ENCODE data around the gene CRHR1.

GRCh38 chr17:45763182-45763581 is 20.9 kb upstream of the CRHR1 start:
- TF ChIP-seq, protein P1, sequence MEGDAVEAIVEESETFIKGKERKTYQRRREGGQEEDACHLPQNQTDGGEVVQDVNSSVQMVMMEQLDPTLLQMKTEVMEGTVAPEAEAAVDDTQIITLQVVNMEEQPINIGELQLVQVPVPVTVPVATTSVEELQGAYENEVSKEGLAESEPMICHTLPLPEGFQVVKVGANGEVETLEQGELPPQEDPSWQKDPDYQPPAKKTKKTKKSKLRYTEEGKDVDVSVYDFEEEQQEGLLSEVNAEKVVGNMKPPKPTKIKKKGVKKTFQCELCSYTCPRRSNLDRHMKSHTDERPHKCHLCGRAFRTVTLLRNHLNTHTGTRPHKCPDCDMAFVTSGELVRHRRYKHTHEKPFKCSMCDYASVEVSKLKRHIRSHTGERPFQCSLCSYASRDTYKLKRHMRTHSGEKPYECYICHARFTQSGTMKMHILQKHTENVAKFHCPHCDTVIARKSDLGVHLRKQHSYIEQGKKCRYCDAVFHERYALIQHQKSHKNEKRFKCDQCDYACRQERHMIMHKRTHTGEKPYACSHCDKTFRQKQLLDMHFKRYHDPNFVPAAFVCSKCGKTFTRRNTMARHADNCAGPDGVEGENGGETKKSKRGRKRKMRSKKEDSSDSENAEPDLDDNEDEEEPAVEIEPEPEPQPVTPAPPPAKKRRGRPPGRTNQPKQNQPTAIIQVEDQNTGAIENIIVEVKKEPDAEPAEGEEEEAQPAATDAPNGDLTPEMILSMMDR (IDR thresholded peaks at IDR 0.05; ENCODE audit: low read length): no peak
- no peak for TF ChIP-seq EZH2phosphoT487 (IDR thresholded peaks at IDR 0.05; ENCODE audit: low read length)
